Dedifferentiated amniotic fluid mesenchymal stem cell (primary cell): ENCODE measurements around the gene SLAIN2.
A peak's percentile ranks its signal among the peaks of the same experiment; 100 is the strongest.

ENCODE experiments used
- DNase-seq: peaks from one replicate; pipeline ENCODE4 v3.0.0-alpha.2; 2016; ENCODE audit errors: extremely low spot score

The SLAIN2 gene

DNA sequence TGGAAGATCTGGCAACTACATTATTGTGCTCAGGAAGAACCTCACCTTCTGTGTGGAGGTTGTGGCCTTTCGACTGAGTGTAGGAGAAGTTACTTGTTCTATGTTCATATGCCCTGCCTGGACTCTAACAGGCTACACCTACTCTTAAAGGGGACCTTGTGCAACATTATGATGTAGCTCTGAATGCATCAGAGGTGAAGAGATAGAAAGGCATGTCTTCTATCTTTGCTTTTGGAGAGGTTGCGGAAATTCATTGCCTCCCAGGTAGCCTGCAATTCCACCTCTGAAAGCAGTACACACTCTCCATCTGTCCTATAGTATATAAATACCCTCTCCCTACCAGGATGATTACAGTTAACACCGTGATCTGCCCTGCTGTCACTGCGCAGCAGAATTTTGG is 7.1 kb upstream of the SLAIN2 start:
- no peak for DNase-seq

GRCh38 chr4:48334900-48335384 is 6.4 kb upstream of the SLAIN2 start:
- DNase-seq, result no peak

GRCh38 chr4:48336146-48336870 is 5.0 kb upstream of the SLAIN2 start:
- DNase-seq, result no peak

- no peak for DNase-seq
Observed at GRCh38 chr4:48337731-48338130, 3.6 kb upstream of the SLAIN2 start.

DNA sequence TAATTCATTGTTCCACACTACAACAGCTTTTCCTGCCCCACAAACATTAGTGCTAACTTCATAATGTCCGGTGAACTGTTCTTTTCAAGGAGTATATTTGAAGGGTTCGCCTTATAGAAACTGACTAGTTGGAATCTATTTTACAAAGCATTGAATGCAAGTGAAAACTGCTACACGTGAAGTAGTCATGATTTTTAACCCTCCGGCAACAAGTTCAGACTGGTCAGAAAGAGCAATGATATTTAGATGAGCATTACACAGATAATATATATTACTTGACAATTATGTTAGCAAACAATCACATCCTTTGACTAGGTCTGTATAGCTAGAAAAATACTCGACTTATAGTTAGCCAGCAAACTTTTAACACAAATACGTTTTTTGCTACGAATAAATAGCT is 1.7 kb upstream of the SLAIN2 start:
- no peak for DNase-seq

DNA sequence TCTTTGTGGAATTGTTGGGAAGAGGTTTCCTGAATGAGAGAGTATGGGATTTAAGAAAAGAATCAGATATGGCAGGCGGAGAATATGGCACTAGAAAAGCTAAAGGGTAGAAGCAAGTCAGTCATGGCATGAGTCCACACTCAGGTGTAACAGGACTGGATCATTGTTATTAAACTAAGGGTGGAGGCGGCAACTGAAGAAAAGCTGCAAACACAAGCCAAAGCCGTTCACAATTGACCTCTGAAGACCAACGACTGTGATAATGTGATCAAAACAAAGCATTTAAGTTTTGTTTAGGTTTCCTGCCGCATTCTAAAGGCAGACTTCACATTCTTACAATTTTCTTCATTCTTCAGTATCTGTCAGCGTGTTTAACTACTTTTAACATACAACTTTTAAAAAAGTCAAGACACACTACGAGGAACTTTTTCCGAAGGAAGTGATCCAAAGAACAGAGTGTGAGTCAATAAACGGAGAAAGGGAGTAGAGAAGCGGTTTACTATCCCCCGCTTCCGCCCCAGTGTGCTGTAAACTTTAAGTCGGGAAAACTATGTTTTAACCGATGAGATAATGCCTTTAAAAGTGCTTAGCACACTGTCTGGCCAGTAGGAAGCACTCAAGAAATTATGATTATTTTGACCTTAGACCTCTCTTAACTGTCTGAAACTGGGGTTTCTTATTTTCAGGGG is 909 bp upstream of the SLAIN2 start:
- DNase-seq, result peak; percentile 60

DNA sequence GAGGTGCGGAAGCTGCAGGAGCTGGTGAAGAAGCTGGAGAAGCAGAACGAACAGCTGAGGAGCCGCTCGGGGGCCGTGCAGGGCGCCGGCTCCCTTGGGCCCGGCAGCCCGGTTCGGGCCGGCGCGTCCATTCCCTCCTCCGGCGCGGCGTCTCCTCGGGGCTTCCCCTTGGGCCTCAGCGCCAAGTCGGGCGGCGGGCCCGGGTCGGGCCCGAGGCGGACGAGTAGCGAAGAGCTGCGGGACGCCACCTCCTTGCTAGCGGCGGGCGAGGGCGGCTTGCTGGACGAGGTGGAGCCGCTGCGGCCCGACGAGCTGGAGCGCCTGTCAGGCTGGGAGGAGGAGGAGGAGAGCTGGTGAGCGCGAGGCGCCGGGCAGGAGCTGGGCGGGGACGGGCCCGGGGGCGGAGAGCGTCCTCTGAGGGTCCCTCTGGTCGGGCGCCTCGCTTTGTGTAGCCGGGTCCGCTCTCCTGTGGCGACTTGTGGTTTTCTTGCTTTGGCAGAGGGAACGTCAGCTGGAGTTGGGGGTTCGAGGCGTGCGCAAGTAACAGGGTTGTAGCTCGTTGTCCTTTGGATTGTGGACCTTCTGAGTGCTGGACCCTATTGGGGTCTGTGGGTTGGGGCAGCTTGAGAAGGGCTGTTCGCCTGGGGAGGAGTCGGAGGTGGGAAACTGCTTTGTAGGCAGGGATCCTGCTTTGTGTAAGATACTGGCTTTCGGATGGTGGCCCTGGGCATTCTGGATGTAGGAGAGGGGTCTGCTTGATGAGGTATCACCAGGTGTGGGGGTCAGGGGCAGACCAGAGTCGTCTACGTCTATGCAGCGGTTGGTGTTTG is 662 bp downstream of the SLAIN2 start:
- DNase-seq, result no peak

- no peak for DNase-seq
Observed at GRCh38 chr4:48342606-48342880, 1.2 kb downstream of the SLAIN2 start.

GRCh38 chr4:48343035-48343434 is 1.7 kb downstream of the SLAIN2 start:
- DNase-seq, result no peak

DNA sequence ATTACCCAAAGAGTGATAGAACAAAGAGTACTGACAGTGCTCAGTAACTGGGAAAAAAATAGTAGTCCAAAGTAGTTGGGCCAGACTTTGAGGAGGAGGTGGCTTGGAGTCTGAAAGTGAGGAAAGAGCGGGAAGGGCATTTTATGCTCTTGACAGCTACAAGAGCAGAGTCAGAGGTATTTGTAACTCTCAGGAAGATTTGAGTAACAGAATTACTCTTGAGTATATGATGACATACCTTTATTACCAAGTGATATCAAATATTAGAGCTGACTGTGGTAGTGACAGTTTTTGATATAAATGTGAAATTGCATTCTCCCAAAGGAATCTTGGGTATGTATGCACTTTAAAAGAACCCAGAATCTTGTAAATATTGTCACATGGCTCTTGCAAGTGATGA is 2.2 kb downstream of the SLAIN2 start:
- no peak for DNase-seq

- no peak for DNase-seq
Observed at GRCh38 chr4:48345542-48345941, 4.2 kb downstream of the SLAIN2 start.

DNA sequence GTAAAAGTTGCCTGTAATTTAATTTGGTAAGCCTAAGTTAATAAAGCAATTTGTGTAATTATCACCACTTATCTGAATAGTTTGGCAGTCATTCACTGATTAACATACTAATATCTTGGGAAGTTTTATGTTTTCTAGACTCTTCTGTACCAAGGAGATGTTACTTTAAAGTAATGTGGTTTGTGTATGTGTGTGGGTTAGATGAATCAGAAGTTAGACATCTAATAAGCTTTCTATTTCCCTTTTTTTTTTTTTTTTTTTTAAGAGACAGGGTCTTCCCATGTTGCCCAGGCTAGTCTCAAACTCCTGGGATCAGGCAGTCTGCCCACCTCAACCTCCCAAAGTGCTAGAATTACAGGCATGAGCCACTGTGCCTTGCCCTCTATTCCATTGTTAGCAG is 5.3 kb downstream of the SLAIN2 start:
- DNase-seq, result no peak

- DNase-seq, result no peak
Observed at GRCh38 chr4:48347282-48347921, 6.1 kb downstream of the SLAIN2 start.

- DNase-seq, result no peak
Observed at GRCh38 chr4:48350871-48351270, 9.5 kb downstream of the SLAIN2 start.

GRCh38 chr4:48352793-48353192 is 11.5 kb downstream of the SLAIN2 start:
- DNase-seq, result no peak

DNA sequence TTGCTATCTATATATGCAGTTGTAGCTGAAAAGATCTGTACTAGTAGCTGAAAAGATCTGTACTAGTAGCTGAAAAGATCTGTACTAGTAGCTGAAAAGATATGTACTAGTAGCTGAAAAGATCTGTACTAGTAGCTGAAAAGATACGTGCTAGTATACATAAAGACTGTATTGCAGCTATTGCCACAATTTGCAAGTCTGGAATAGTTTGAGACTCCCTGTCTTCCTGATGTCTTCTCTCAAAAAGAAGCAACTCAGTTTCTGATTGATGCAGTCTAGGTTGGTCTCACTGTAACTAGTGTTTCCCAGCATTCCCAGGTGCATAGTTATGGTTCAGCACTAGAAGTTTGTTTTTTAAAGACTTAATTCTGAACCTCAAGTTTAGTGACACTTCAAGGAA is 15.0 kb downstream of the SLAIN2 start:
- no peak for DNase-seq

- peak; percentile 79 for DNase-seq
Observed at GRCh38 chr4:48360285-48361011, 19.1 kb downstream of the SLAIN2 start.

- DNase-seq, result peak; percentile 39
Observed at GRCh38 chr4:48361012-48361400, 19.7 kb downstream of the SLAIN2 start.

DNA sequence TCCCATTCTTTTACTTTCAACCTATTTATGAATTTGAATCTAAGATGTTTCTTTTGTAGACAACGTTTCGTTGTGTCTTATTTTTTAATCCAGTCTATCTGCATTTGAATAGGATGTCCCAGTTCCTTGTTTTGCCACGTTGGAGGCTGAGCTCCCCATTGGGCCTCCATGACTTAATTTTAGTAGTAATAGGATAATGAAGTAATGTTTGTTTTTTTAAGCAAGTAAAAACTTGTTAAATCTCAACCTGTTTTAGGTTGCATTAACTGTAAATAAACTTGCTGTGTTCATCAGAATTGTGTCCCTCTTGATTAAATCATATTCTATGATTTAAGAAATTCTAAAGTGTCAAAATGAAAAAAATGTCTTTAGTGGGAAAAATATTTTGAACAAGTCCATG is 25.3 kb downstream of the SLAIN2 start:
- DNase-seq, result no peak

GRCh38 chr4:48367016-48367415 is 25.7 kb downstream of the SLAIN2 start:
- no peak for DNase-seq

- no peak for DNase-seq
Observed at GRCh38 chr4:48368389-48368788, 27.1 kb downstream of the SLAIN2 start.

DNA sequence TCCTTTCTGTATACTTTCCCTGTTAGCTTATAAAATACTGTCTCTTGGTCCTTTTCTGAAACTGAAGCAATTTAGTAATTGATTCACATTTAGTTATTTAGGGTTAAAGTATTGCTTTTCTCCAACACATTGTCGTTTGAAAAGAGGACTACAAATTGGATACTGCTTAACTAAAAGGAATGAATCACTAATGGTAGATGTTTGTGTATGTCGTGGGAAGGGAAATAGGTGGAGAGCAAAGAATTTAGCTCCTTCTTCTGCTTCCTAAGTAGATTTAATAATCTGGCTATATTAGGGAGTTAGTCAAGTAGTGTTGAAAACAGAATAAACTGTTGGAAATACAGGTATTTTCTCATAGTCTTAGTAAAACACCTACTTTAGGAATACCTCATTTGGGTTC is 27.9 kb downstream of the SLAIN2 start:
- no peak for DNase-seq
